GM04504 (cell line): Measurements from ENCODE around the gene TPRG1L.

Experiments used
- DNase-seq: peaks from one replicate; pipeline ENCODE4 v3.0.0-alpha.2; 2012; ENCODE audit warnings: low read depth

Gene TPRG1L

DNA sequence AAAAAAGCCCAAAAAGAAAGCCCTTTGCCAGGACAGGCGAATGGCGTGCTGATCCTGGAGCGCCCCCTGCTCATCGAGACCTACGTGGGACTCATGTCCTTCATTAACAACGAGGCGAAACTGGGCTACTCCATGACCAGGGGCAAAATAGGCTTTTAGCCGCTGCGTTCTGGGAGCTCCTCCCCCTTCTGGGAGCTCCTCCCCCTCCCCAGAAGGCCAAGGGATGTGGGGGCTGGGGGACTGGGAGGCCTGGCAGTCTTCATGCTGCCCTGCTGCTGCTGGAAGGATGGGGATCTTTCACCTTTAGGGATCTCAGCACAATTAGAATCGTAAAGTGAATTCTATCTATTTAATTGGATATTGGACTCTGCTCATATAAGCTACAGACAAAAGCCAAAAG, 3.6 kb downstream of the TPRG1L start:
- no peak for DNase-seq

DNA sequence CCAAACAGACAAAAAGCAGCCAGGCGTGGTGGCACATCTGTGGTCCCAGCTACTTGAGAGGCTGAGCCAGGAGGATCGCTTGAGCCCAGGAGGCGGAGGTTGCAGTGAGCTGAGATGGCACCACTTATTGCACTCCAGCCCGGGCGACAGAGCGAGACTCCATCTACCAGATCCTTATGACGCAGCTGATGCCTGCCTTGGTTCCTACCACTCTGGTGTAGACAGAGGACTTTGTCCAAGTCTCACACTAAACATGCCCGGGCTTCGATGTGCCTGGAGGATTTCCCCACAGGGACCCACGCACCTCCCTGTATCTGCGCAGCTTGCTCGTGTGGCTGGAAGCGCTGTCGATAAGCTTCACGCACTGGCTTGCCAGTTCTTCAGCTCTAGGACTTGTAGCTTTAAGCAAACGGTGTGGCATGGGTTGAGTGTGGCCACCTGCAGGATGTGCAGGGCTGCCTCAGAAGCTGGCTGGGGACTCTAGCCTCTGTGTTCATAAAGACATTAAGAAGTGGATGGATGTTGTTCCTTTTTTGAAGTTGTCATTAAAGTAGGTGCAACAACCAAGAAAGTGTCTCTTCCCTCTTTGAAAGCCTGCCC, 4.8 kb downstream of the TPRG1L start:
- no peak for DNase-seq

DNA sequence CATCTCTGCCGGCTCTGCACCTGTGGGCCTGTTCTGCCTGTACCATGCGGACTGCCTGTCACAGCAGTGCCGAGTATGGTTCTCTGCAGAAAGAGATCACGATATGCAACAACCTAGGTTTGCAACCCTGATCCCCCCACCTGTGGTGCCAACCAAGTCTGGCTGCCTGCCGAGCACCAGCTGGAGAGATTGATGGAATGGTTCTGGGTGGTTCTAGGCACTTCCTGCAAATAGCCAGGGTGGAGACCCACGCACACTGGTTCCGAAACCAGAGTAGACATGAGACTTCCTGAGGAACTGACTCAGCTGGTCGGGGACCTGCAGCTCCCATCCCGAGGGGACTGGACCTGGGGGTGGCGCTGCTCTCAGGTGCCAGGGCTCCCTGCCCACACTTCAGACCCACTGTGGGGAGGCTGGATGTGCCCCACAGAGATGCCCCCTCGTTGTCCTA, 5.4 kb downstream of the TPRG1L start:
- no peak for DNase-seq

DNA sequence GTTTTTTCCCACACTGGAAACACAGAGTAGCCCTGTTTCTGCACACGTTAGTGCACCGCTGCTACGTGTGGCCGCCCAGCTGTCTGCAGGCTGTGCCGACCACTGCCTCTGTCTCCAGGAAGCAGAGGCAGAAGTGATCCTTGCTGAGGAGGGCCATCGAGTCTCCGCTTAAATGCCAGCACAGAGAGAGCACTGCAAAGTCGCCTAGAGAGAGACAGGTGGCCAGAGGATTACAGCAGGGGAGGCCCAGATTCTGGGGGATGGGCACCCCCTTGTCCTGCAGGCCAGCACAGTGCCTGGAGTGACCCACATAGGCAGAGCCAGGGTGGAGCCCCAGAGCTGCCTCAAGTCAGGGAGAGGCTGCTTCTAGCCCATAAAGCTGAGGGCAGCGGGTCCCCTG, 6.1 kb downstream of the TPRG1L start:
- no peak for DNase-seq

DNA sequence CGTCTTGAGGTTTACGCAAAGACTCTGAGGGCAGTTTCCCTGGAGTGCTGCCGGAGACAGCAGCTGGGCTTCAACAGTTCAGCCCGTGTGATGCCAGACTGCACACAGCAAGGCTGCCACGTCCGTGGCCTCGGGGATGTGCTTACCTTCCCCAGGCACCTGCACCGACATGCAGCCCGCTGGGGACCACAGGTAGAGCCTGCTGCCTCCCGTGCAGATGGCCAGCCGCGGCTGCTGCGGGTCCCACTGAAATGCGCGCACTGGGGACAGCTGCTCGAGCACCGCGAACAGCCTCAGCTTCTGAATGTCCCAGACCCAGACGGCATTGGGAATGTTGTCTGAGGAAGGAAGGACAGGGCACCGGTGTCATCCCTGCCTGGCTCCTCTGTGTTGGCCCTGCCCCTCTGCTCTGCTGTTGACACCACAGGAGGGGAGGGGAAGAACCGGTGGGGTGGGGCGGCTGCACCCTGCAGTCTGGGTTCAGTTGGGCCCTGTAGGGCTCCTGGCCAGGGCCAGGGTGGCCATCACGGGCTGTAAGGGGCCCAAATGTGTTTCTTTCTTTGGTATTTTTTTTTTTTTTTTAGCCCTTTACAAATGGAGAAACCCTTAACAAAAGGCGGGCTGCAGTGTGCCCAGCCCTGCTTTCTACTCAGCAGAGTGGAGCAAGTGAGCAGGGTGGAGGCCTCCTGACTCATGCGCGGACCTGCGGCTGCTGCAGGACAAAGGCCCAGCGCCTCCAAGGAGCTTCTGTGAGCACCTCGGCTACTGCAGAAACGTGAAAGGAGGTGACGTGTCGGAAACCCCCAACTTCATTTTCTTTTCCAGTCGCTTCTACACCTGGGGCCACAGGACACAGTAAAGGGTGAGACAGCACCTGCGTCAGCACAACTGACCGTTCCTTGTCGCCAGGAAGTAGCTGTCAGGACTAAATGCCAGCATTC, 6.8 kb downstream of the TPRG1L start:
- DNase-seq = no peak

DNA sequence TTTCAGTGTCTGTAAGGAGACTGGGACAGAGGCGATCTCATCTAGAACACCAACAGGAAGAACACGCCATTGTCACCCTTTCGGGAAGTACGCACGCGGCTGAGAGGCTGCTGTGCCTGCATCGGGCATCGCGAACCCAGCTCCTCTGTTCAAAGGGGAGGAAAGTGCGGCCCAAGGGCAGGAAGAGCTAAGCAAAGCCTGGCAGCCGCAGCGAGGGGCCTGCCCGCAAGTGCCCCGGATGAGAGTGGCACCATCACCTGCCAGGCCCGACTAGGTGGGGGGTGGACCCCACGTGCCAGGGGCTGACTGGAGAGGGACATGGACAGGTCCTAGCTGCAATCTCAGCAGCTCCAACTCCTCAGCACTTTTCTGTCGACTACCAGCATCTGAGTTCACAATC, 7.5 kb downstream of the TPRG1L start:
- no peak for DNase-seq

DNA sequence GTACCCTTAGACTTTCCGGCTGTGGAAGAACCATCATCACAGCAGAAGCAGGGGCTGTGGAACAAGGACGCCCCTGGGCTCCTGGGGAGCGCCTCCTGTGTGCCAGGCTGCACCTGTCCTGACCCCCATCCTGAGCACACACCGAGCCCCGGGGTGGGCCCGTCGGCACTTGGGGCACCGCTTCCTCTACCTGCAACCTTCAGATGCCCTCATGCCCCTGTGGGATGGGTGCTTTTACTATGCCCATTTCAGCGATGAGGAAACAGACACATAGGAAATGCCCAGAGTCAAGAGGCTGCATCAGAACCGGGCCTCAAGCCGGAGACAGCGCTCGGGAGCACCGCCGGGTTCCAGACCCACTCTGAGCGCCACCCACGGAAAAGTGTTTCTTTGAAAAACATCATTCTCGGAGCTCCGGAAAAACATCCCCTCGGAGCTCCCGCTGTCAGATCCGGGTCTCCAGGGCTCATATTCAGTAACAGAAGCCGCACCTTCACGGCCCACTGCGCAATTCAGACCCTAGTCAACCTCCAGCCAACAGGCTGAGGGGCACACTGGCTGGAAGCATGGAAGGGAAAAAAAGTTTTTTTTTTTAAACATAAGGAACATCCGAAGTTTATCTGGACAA, 8.0 kb downstream of the TPRG1L start:
- DNase-seq = no peak

DNA sequence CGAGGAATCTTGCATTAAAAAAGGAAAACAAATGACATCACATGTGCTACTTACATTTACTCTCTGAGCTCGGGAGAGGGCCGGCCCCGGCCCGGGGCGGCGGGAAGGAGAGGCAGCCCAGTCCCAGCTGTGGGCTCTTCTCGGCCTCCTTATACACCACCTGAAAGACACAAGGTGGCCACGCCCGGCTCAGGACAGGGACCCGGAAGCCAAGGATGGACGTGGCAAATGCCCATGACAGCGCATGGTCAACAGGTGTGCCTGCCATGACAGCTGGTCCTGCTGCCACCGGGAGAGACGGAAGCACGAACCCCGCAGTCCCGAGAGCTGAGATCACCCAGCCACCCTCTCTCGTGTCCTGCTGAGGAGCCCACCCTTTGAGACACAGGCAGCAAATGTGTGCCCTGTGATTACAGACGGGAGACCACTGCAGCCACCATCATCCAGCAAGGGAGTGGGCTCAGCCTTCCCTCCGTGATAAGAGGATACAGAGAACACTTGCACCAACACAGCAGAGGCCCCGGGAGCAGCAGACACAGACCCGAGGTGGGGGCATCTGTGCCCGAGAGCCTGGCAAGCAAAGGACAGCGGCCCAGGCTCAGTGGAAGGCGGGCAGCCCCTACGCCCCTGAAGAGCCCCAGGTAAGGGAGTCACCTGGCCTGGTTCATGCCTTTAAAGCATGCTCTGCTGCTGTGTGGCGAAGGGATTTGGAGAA, 8.7 kb downstream of the TPRG1L start:
- no peak for DNase-seq

DNA sequence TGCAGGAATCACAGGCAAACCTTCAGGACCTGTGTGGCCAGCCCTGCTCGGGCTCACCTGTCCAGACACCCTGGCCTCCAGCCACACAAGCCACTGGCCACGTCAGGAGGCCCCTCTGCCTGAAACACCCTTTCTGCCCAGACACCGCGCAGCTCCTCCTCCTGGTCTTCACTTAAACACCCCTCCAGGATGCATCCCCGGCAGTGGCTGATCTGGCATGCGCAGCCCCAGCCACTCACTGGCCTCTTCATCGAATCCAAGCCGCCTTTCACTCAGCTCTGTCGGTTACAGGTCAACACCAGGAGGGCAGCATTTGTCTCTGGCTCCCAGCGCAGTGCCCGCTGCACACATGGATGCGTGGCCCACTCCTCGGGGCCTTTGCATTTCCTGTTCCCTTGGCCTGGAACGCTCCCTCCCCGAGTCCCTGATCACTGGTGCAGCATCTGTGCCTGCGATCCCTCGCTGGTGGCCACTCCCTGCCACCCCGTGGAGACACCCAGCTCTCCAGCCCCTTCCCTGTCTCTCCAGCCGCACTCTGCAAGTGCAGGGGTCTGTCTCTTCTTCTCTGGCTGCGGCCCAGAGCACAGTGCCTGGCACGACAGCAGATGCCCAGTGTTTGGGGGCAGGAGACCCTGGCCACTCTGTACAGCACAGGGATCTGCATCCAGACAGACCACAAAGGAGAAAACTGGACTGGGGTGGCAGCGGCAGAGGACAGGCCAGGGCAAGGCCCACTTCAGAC, 9.4 kb downstream of the TPRG1L start:
- no peak for DNase-seq

DNA sequence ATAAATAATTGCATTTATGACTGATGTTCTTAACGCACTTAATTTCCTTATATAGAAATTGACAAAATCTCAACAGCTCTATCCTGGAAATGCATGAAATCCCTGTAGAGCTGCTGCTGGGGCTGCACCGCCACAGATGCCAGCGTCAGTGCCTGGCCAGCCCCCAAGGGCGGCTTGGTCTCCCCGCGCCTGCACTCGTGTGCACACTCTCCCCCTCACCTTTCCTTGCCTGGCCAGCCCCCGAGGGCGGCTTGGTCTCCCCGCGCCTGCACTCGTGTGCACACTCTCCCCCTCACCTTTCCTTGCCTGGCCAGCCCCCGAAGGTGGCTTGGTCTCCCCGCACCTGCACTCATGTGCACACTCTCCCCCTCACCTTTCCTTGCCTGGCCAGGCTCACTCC, 11.3 kb downstream of the TPRG1L start:
- no peak for DNase-seq

DNA sequence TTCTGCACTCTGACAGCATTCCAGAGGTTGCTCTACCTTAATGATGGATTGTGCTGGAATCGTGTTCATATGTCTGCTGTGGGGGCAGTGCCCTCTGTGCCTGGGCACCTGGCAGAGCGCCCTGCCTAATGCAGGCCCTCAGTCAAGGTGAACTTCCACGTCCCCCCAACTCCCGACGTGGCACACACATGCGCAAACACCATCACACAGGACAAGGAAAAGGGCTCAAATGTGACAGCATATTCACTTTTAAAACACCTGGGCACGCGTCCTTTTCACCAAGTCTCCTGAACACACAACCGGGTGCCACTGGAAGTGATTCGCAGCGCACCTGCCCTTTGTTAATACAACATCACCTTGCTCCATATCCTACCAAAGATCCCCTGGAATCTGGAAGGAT, 11.7 kb downstream of the TPRG1L start:
- no peak for DNase-seq

DNA sequence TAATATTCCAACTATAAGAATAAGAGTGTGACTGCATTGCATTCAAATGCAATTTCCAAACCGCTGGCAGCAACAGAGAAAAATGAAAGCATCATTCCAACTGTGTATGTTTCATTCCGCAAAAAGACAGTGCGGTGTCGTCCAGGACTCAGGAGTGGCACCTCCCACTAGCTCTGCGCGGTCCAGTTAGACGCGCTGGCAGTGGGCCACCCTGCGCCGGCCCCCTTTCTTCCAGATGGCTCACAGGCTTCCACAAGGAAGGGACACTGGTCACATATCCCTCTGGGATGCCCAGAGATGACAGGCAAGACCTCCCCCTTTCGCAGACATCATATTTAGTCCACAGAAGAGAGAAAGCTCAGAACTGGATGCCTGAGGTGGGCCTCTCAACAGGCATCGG, 13.2 kb downstream of the TPRG1L start:
- no peak for DNase-seq

DNA sequence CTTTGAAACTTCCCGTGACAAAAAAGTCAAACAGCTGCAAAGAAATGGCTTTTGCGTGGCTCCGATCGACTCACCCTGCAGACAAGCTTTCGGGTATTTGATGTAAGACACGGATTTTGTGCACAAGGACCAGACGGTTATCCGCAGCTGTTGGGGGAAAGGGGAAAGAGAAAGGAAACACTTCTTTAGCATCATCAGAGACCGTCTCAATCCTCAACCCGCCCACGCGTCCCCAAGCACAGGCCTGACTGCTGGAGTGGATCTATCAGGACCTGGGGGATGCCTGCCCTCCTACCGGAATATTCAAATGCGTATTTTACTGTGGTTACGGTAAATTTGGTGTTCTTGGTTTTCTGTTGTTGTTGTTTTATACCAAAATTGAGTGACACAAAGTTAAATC, 13.9 kb downstream of the TPRG1L start:
- no peak for DNase-seq

DNA sequence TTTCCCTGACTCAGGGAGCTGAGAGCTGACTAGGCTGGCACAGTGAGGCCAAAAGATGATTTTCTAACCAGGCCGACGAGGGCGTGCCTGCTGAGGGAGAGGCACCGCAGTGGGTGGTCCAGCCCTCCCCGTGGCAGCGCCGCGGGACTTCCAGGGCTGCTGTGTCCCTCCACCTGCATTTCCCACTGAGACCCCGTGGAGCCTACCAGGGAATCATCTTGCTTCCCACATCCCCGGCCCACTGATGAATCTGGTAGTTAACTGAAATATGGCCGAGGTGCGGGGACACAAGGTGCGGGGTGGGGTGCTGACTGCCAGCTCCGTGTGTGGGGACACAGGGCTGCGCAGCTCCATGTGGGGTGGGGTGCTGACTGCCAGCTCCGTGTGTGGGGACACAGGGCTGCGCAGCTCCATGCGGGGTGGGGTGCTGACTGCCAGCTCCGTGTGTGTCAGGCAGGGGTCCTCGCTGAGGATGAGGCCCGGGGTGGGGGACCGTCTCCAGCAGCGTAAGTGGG, 14.6 kb downstream of the TPRG1L start:
- DNase-seq = no peak

DNA sequence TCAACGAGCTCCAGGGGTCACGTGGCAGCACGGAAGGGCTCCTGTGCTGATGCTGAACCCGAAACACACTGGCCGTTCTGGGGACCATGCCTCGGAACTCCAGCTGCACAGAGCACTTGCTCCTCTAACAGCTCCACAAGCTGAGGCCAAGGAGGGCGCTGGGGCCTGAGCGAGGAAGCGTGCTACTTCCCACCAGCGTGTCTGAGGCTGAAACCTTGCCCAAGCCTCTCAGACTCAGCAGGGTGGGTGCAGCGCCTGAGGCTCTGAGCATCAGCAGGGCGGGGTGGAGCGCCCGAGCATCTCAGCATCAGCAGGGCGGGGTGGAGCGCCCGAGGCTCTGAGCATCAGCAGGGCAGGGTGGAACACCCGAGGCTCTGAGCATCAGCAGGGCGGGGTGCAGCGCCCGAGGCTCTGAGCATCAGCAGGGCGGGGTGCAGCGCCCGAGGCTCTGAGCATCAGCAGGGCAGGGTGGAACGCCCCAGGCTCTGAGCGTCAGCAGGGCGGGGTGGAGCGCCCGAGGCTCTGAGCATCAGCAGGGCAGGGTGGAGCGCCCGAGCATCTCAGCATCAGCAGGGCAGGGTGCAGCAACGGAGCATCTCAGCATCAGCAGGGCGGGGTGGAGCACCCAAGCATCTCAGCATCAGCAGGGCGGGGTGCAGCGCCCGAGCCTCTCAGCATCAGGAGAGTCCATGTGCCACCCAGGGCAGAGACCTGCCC, 15.5 kb downstream of the TPRG1L start:
- no peak for DNase-seq

DNA sequence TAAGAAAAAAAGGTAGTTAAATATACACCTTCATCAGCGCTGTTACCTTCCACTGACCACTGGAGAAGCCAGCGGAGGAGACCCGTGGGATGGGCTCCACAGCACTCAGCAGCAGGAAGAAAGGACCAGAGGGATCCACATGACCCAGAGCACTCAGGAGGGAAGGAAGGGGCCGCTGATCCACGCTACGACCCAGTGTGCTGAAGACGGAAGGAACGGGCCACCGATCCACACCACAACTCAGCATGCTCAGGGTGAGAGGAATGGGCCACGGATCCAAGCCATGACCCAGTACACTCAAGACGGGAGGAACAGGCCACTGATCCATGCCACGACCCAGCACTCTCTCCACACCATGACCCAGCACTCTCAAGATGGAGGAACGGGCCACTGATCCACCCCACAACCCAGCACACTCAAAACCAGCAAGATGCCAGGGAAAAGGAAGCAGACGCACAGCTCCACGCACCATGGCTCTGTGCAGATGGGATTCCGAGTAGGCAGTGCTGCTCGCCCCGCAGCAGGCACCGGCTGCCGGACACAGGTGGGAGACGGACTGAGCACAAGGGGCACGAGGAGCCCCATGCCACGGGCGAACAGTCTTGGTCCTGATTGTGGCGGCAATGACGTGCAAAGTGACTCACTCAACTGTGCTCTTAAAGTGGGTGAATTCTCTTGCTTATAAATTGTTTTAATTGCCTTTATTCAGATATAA, 16.4 kb downstream of the TPRG1L start:
- no peak for DNase-seq

DNA sequence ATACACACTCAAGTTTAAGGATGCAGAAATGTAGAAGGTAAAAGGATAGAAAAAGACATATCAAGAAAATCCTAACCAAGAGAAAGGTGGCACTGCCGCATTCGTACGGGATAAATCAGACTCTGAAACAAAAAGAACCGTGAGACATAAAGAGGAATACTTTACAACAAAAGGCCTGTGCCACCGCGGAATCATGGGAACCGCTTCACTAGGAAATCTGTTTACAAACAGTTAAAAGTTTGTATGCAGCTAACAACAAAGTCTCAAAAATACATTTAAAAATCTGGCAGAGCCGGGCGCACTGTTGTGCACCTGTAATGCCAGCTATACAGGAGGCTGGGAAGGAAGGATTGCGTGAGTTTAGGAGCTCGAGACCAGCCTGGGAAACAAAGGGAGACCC, 17.0 kb downstream of the TPRG1L start:
- no peak for DNase-seq

DNA sequence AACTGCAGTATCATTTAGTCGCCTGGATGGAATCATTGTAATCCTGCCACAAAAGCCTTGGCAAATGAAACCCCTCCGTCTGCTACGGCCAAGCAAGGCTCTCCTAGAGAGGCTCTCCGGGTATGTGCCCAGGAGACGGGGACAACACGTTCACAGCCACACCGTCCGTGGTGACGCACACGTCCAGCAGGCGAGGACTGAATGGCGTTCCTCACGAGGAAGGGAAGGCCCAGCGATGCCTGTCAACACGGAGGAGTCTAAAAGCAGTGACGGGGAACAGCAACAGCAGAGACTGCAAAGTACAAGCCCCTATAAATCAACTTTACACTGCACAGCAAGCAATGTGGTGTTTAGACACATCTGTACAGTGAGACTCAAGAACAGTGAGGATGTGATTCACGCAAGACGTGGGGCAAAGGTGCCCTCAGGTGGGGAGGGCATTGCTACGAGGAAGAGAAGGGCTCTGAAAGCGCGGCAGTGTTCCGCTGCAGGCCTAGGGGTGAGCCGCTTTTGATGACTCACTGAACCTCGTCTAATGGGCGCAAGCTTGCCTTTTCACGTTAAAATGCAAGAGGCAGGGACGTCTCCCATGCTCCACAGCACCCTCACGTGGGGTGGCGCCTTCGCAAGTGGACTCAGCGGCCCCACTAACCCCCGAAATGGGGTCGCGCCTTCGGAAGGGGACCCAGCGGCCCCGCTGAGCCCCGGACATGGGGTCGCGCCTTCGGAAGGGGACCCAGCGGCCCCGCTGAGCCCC, 18.3 kb downstream of the TPRG1L start:
- DNase-seq = no peak

DNA sequence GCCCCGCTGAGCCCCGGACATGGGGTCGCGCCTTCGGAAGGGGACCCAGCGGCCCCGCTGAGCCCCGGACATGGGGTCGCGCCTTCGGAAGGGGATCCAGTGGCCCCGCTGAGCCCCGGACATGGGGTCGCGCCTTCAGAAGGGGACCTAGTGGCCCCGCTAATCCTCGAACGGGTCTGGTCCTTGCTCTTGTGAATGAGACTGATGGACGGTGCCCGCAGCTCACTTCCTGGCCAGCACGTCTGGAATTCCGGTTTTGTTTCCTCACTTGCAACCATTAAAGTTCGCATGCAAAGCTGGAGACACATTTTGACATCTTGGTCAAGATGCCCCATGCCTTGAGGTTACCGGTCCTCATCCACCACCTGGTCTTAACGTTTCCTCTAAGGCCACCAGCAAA, 19.5 kb downstream of the TPRG1L start:
- DNase-seq = no peak

DNA sequence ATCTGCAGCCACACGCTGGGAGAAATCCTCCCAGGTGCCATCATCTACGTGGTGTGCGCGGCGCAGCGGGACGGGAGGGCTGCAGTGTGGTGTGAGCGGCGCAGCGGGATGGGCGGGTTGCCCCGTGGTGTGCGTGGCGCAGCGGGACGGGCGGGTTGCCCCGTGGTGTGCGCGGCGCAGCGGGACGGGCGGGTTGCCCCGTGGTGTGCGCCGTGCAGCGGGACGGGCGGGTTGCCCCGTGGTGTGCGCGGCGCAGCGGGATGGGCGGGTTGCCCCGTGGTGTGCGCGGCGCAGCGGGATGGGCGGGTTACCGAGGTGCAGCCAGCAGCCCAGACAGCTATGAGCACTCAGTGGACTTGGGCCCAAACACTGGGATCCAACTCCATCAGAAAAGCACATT, 20.4 kb downstream of the TPRG1L start:
- no peak for DNase-seq
